ENCODE data around the gene UCK1. TPM values are rescaled to one million over a fixed set of nuclear protein-coding genes. Genes with fewer than 3 reads are reported as not detected.

Gene UCK1
- total and polyA plus RNA-seq, 2 of the 8 experiments (the other 6 are each of a cell fraction or from before 2014, with no cell fraction given): 35.1 to 42.0 TPM

DNA sequence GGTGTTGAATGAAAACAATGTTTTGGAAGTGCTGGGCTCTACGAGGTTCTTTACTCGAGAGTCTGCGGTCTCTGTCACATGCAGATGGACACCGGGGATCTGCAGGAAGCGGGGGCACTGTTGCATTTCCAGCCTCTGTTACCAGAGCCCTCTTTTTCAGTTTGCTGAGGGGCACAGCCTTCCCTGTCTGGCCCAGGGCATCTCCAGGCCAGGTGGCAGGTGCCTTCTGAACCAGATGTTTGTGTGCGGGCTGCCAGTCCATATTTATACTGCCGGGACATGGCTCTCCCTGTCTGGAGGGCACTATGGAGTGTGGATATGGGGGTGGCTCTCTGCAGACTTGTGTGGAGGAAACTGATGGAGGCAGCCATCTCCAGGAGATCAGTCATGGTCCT lies 47.0 kb downstream of the UCK1 start:
- Histone ChIP-seq H3K36me3 (ENCODE audit: control insufficient read depth in 2 of 4, insufficient read depth in 4 of 4, low read length in 3 of 4) (peaks cover 75 to 97% (median 92%) of the 10 kb centered on the region in 4 experiments), H3K56ac (replicated peaks; ENCODE audit: insufficient read length, low read depth, low read length) (no peak overlapping the region)
- FAIRE-seq: no peak

More for the DNA sequence above, 47.0 kb downstream of the UCK1 start:
- H2BK15ac ChIP-seq (ENCODE audit: low read length): no peak overlapping the region
- 92% methylated on average over 7 of the region's 7 CpGs; no CpG with 5 or more reads in 1 of the 2 experiments for WGBS, 2 experiments (ENCODE audit: extremely low coverage in 1 of 2, insufficient coverage in 1 of 2, insufficient read length in 1 of 2, insufficient replicate concordance in 2 of 2, low coverage in 1 of 2, low lambda C conversion rate in 2 of 2, missing lambda C conversion rate in 1 of 2)
- no peaks in the 10 kb centered on the region for H3K23me2 ChIP-seq (ENCODE audit: low read depth, low read length)
- H2BK12ac ChIP-seq (ENCODE audit: low read depth, low read length): no peak overlapping the region
- no peak overlapping the region for H2AFZ ChIP-seq (ENCODE audit: low read length)
- peaks cover 0 to 12% of the 10 kb centered on the region in 2 experiments; a peak in 1 of 4 replicates for H3K79me2 ChIP-seq (ENCODE audit: control insufficient read depth in 1 of 2, insufficient read depth in 2 of 2, low read length in 2 of 2)
- no peak overlapping the region for H2BK5ac ChIP-seq (ENCODE audit: low read depth, low read length)
- CTCF ChIA-PET (ENCODE audit: partially characterized antibody): interaction anchor here (1.1 to 2.1 kb wide), 4 partner anchors 8 to 77 kb away, joined by 3 to 7 read pairs (median 5); no protein-coding TSS in a partner anchor
- no peaks in the 10 kb centered on the region for H3K9me3 ChIP-seq (ENCODE audit: insufficient read depth in 2 of 2, low read depth in 1 of 2, low read length in 1 of 2)
- H3K4ac ChIP-seq (replicated peaks; ENCODE audit: insufficient read length, low read depth, low read length): no peak overlapping the region
- no peak for TF ChIP-seq SIRT6 (IDR thresholded peaks at IDR 0.05; ENCODE audit: low read length)
- TF ChIP-seq GTF2F1 (IDR thresholded peaks at IDR 0.05; ENCODE audit: borderline replicate concordance, low read depth, low read length): no peak
- no peak overlapping the region for H3K9ac ChIP-seq (replicated peaks in 1 of 4; ENCODE audit: extremely low read depth in 1 of 4, low read depth in 3 of 4, low read length in 3 of 4)
- no peak overlapping the region for H3K23ac ChIP-seq (ENCODE audit: insufficient read length)
- H3K27me3 ChIP-seq (replicated peaks in 1 of 4; ENCODE audit: control insufficient read depth in 3 of 4, extremely low read depth in 1 of 4, insufficient read depth in 3 of 4, low read length in 3 of 4): no peaks in the 10 kb centered on the region
- H3K4me1 ChIP-seq (replicated peaks in 1 of 4; ENCODE audit: control insufficient read depth in 3 of 4, insufficient read depth in 4 of 4, low read length in 3 of 4): no peaks in the 10 kb centered on the region; a peak in 1 of 7 replicates
- no peak overlapping the region for H4K8ac ChIP-seq (ENCODE audit: extremely low read depth, insufficient read depth, low read length)
- no peak overlapping the region for H3K14ac ChIP-seq (ENCODE audit: insufficient read length)
- H3K27ac ChIP-seq (ENCODE audit: low read depth, low read length): no peak overlapping the region
- no peak overlapping the region for H2BK20ac ChIP-seq (ENCODE audit: low read length)
- POLR2A ChIA-PET (ENCODE audit: partially characterized antibody): interaction anchor here (1.0 to 1.3 kb wide), 4 partner anchors 8 to 87 kb away, joined by 3 to 6 read pairs (median 3); no protein-coding TSS in a partner anchor
- no peak overlapping the region for H2AK5ac ChIP-seq (ENCODE audit: low read depth, low read length)
- H4K5ac ChIP-seq (ENCODE audit: insufficient read length, low read depth, low read length): no peak overlapping the region
- no peak overlapping the region for H3K4me2 ChIP-seq (ENCODE audit: insufficient read depth in 1 of 2, low read depth in 2 of 2, low read length in 2 of 2)
- no peak overlapping the region for H4K91ac ChIP-seq (replicated peaks; ENCODE audit: insufficient read length, low read length)
- H4K20me1 ChIP-seq (replicated peaks in 1 of 2; ENCODE audit: control insufficient read depth in 1 of 2, insufficient read depth in 2 of 2, low read length in 2 of 2): peaks cover 13 to 23% of the 10 kb centered on the region in 2 experiments
- no peak overlapping the region for H3K4me3 ChIP-seq (ENCODE audit: extremely low read depth in 1 of 4, insufficient read depth in 2 of 4, low read depth in 3 of 4, low read length in 4 of 4)
- H3K18ac ChIP-seq (ENCODE audit: extremely low read depth, low read length): no peak overlapping the region
- no peak overlapping the region for H2BK120ac ChIP-seq (replicated peaks; ENCODE audit: low read depth, low read length)
- peaks cover 12% of the 10 kb centered on the region; the same call in 1 of the 2 replicates for H3K79me1 ChIP-seq (ENCODE audit: low read depth, low read length)
- DNase-seq (ENCODE audit: low read depth in 1 of 2, low spot score in 2 of 2): no peak

Measured in H1 (cell line).